CD4-positive, CD25-positive, alpha-beta regulatory T cell (primary cell): Measurements from ENCODE around the gene SOX6. TPM values are rescaled to one million over a fixed set of nuclear protein-coding genes. Genes with fewer than 3 reads are reported as not detected.

Experiments used
- ATAC-seq, 2 donors: fragments of 150-1000 bp; cut with Tn5 transposase; one replicate each; pipeline ENCODE4 v1.10.0; 2021; ENCODE audit warnings: low read depth in 2 of 2, moderate number of reproducible peaks in 2 of 2, moderate library complexity in 1 of 2
- DNase-seq, 3 donors: peaks; one replicate each; pipeline versions ENCODE4 v3.0.0 to v3.0.0-alpha.2; 2012 to 2022; ENCODE audit warnings: mixed read lengths in 1 of 3
- H3K27ac ChIP-seq: one replicate; pipeline ENCODE4 v1.7.0; 2013; ENCODE audit warnings: mild to moderate bottlenecking, low read length; ENCODE audit not compliant: insufficient read depth, poor library complexity, severe bottlenecking
- H3K27me3 ChIP-seq: one replicate; pipeline ENCODE4 v1.7.0; 2013; ENCODE audit warnings: low read length; ENCODE audit not compliant: control insufficient read depth, insufficient read depth
- H3K36me3 ChIP-seq: one replicate; pipeline ENCODE4 v1.7.0; 2013; ENCODE audit warnings: mild to moderate bottlenecking, low read length, moderate library complexity; ENCODE audit not compliant: control insufficient read depth, insufficient read depth
- H3K4me1 ChIP-seq: 2 replicates; pipeline ENCODE4 v1.7.0; 2013; ENCODE audit warnings: mild to moderate bottlenecking, low read length; ENCODE audit not compliant: insufficient read depth, control insufficient read depth, poor library complexity, severe bottlenecking
- H3K4me3 ChIP-seq: one replicate; pipeline ENCODE4 v1.7.0; 2013; ENCODE audit warnings: low read depth, mild to moderate bottlenecking, low read length, moderate library complexity
- H3K9me3 ChIP-seq, 2 experiments: 1 replicate in 1 of 2; 2 replicates in 1 of 2; pipeline ENCODE4 v1.7.0; 2013; ENCODE audit warnings: low read length in 2 of 2, mild to moderate bottlenecking in 1 of 2, moderate library complexity in 1 of 2; ENCODE audit not compliant: control insufficient read depth in 2 of 2
- H3K27ac Mint-ChIP-seq, 3 donors: one replicate each; pipeline ENCODE4 v1.8.0; 2020 to 2022; ENCODE audit warnings: mild to moderate bottlenecking in 3 of 3, mixed read lengths in 3 of 3, moderate library complexity in 2 of 3
- H3K27me3 Mint-ChIP-seq: one replicate; pipeline ENCODE4 v1.8.0; 2022; ENCODE audit warnings: mild to moderate bottlenecking, mixed read lengths
- H3K36me3 Mint-ChIP-seq: one replicate; pipeline ENCODE4 v1.8.0; 2020; ENCODE audit warnings: mixed read lengths
- H3K4me1 Mint-ChIP-seq, 4 donors: one replicate each; pipeline ENCODE4 v1.8.0; 2020 to 2022; ENCODE audit warnings: mixed read lengths in 4 of 4, mild to moderate bottlenecking in 1 of 4
- H3K4me3 Mint-ChIP-seq, 4 donors: one replicate each; pipeline ENCODE4 v1.8.0; 2020 to 2022; ENCODE audit warnings: mild to moderate bottlenecking in 4 of 4, mixed read lengths in 4 of 4, moderate library complexity in 3 of 4
- H3K9me3 Mint-ChIP-seq, 7 donors: one replicate each; pipeline ENCODE4 v1.8.0; 2020 to 2022; ENCODE audit warnings: mixed read lengths in 7 of 7, mild to moderate bottlenecking in 3 of 7, moderate library complexity in 2 of 7
- polyA plus RNA-seq, 4 donors: library from polyadenylated mRNA; unstranded; fragments of 300-500 nt; fragmentation: Illumina TruSeq; gene quantifications; one replicate each; pipeline ENCODE4 v1.2.3, GENCODE V29; 2021
- total RNA-seq: library from RNA; stranded (reverse); gene quantifications from one replicate; pipeline ENCODE4 v1.2.3, GENCODE V29; 2022

The SOX6 gene
- total and polyA plus RNA-seq, 5 donors from 2014 or later = 0.05 TPM; not detected in 4

DNA sequence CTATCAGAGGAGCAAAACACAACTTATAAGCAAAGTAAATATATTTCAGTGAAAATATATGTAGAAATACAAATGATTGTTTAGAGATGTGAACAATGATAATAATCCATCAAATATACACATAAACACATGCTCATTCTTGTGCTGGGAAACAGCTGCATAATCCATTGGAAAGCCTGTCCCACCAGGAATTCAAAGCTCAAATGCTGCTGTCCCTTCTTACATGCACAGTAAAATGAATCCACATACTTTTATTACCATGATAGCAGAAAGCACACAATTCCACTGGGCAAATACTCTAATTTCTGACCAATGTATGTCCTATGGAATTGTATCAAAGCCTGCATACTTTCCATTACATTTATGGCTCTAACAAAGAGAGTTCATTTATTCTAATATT is 44.5 kb downstream of the SOX6 start:
- no peaks in the 10 kb centered on the region for H3K4me1 ChIP-seq
- H3K4me3 ChIP-seq = no peak overlapping the region
- Mint-ChIP-seq H3K27ac (no peak overlapping the region), H3K4me1 (no peaks in the 10 kb centered on the region), H3K9me3 (peaks cover 0 to 4% (median 3%) of the 10 kb centered on the region in 7 donors), H3K36me3 (no peaks in the 10 kb centered on the region), H3K27me3 (no peaks in the 10 kb centered on the region), H3K4me3 (no peak overlapping the region)
- H3K36me3 ChIP-seq = no peaks in the 10 kb centered on the region
- no peak for ATAC-seq
- no peak overlapping the region for H3K27ac ChIP-seq
- DNase-seq = no peak
- no peaks in the 10 kb centered on the region for H3K27me3 ChIP-seq
- H3K9me3 ChIP-seq = no peaks in the 10 kb centered on the region

DNA sequence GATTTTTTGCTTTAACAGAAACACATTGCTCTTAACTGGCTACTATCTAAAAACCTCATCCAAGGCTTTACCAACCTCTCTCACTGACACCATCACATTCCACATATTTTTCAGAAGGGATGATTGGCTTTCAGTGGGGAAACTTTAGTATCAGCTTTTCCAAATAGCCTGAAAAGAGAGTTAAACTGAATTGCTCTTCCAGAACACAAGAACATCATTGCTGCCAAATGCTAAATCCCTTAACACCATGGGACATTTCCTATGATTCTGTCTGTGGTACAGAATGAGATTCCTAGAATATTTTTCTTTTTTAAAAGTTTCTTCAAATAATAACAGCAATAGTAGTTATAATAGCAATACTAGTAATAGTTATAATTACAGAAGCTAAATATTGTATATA is 45.4 kb downstream of the SOX6 start:
- no peaks in the 10 kb centered on the region for H3K27me3 ChIP-seq
- H3K27ac Mint-ChIP-seq = no peak overlapping the region
- H3K36me3 Mint-ChIP-seq = no peaks in the 10 kb centered on the region
- H3K4me1 ChIP-seq = no peaks in the 10 kb centered on the region
- no peaks in the 10 kb centered on the region for H3K27me3 Mint-ChIP-seq
- DNase-seq = no peak
- no peak overlapping the region for H3K27ac ChIP-seq
- no peak overlapping the region for H3K4me3 ChIP-seq
- ATAC-seq = no peak
- H3K9me3 ChIP-seq = no peaks in the 10 kb centered on the region
- no peak overlapping the region for H3K4me3 Mint-ChIP-seq
- H3K4me1 Mint-ChIP-seq = no peaks in the 10 kb centered on the region
- peaks cover 0 to 5% (median 3%) of the 10 kb centered on the region in 7 donors for H3K9me3 Mint-ChIP-seq
- no peaks in the 10 kb centered on the region for H3K36me3 ChIP-seq

DNA sequence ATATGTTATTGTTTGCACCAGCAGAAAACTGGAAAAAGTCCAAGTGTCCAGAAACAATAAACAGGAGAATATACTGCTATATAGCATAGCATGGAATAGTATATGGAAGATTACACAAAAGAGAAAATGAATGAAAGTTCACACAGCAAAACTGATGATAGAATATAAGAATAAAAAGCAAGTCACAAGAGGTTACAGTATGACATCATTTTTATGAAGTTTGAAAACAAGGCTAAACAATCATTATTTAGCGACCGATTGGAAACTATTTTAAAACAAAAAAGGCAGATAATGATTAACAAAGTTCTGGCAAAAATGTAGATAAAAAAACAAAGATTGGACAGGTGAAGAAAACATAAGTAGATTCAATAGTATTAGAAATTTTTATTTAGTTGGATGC is 47.1 kb downstream of the SOX6 start:
- Histone ChIP-seq H3K27ac (no peak overlapping the region), H3K36me3 (no peaks in the 10 kb centered on the region), H3K4me1 (no peaks in the 10 kb centered on the region), H3K27me3 (no peaks in the 10 kb centered on the region), H3K9me3 (no peaks in the 10 kb centered on the region), H3K4me3 (no peak overlapping the region)
- Mint-ChIP-seq H3K27ac (no peak overlapping the region), H3K4me3 (no peak overlapping the region), H3K9me3 (peaks cover 0 to 5% (median 3%) of the 10 kb centered on the region in 7 donors), H3K4me1 (no peaks in the 10 kb centered on the region), H3K27me3 (no peaks in the 10 kb centered on the region), H3K36me3 (no peaks in the 10 kb centered on the region)
- no peak for ATAC-seq
- DNase-seq = no peak

DNA sequence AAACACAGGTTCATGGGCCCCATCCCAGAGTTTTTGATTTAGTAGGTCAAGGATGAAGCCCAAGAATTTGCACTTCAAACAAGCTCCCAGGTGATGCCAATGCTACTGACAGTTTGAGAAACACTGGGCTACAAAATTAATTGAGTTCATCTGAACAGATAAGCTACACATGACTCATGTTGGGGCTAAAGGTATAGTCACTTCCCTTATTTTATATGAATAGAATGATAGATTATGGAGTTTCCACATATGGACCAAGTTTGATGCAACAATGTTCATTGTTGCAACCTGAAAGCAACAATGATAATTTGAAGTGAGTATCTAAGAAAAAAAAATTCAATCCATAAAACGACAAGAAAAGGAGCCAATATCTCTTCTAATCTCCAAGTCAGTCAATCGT is 54.9 kb downstream of the SOX6 start:
- DNase-seq = no peak
- H3K4me3 Mint-ChIP-seq = no peak overlapping the region
- no peak overlapping the region for H3K27ac ChIP-seq
- H3K4me3 ChIP-seq = no peak overlapping the region
- no peaks in the 10 kb centered on the region for H3K27me3 Mint-ChIP-seq
- no peak for ATAC-seq
- no peak overlapping the region for H3K27ac Mint-ChIP-seq
- H3K9me3 ChIP-seq = no peaks in the 10 kb centered on the region
- H3K9me3 Mint-ChIP-seq = peaks cover 0 to 8% (median 3%) of the 10 kb centered on the region in 7 donors
- H3K4me1 ChIP-seq = no peaks in the 10 kb centered on the region
- H3K36me3 ChIP-seq = no peaks in the 10 kb centered on the region
- no peaks in the 10 kb centered on the region for H3K27me3 ChIP-seq
- H3K36me3 Mint-ChIP-seq = no peaks in the 10 kb centered on the region
- H3K4me1 Mint-ChIP-seq = no peaks in the 10 kb centered on the region

DNA sequence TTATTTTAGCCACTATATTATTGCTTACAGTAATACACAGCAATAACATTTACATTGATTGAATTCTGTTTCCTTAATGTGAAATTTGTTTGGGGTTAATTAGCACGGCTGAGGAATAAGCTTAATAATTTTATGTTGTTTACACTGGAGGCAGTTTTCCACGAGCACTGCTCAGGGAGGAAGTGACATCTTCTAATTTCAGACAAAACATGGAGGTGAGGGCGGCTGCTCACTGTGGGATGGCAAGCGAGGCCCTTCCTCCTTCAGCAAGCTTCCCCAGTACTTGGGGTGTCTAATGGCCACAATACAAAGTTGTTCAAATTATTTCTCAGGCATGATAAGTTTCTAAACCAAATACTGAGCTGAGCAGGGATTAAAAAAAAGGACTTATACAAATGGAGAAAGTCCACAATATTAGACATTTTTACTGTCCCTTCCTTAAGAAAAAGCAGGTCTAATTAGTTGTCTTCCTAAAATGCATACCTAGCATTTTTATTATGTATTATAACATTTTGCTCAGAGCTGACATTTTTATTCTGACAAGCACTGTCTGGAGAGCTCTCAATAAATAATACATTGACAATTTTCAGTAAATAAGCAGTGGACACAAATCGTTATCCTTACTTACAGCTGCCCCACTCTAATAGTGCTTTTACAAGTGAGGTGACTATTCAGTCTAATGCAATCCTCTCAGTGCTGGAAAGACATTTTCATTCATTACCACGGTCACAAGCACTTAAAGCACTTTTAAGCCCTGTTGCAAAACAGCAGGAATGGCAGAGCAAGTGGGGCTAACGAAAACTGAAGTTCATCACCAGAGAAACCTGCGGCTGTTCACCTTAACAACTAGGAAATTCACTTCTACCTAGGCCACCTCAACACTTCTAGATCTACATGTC is 56.2 kb downstream of the SOX6 start:
- H3K4me3 Mint-ChIP-seq = no peak overlapping the region
- no peaks in the 10 kb centered on the region for H3K4me1 Mint-ChIP-seq
- Histone ChIP-seq H3K9me3 (no peaks in the 10 kb centered on the region), H3K4me1 (no peaks in the 10 kb centered on the region), H3K36me3 (no peaks in the 10 kb centered on the region), H3K4me3 (no peak overlapping the region), H3K27ac (no peak overlapping the region), H3K27me3 (no peaks in the 10 kb centered on the region)
- no peaks in the 10 kb centered on the region for H3K36me3 Mint-ChIP-seq
- no peak overlapping the region for H3K27ac Mint-ChIP-seq
- H3K9me3 Mint-ChIP-seq = peaks cover 0 to 8% (median 4%) of the 10 kb centered on the region in 7 donors
- H3K27me3 Mint-ChIP-seq = no peaks in the 10 kb centered on the region
- ATAC-seq (no peak), DNase-seq (no peak)

DNA sequence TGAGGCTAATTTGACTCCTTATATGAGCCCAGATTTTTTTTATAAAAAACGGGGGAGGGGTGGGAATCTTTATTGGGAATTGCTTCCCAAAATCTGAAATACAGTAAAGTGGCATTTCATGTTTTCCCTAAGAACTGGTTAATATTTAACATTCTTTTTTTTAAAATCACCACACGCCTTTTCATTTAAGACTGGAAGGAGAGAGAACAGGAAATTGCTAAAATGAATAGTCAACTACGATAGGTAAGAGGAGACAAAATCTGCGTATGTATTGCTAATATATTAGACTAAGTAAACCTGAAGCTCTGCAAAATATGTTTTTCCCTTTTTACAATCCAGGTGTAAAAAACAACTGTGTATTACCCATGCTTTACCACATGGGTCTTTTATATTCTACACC is 57.0 kb downstream of the SOX6 start:
- DNase-seq = no peak
- no peaks in the 10 kb centered on the region for H3K27me3 Mint-ChIP-seq
- ATAC-seq = no peak
- Histone ChIP-seq H3K27ac (no peak overlapping the region), H3K9me3 (no peaks in the 10 kb centered on the region), H3K4me1 (no peaks in the 10 kb centered on the region), H3K27me3 (no peaks in the 10 kb centered on the region), H3K36me3 (no peaks in the 10 kb centered on the region), H3K4me3 (no peak overlapping the region)
- H3K4me3 Mint-ChIP-seq = no peak overlapping the region
- no peaks in the 10 kb centered on the region for H3K36me3 Mint-ChIP-seq
- peaks cover 0 to 8% (median 4%) of the 10 kb centered on the region in 7 donors for H3K9me3 Mint-ChIP-seq
- H3K4me1 Mint-ChIP-seq = no peaks in the 10 kb centered on the region
- H3K27ac Mint-ChIP-seq = no peak overlapping the region

DNA sequence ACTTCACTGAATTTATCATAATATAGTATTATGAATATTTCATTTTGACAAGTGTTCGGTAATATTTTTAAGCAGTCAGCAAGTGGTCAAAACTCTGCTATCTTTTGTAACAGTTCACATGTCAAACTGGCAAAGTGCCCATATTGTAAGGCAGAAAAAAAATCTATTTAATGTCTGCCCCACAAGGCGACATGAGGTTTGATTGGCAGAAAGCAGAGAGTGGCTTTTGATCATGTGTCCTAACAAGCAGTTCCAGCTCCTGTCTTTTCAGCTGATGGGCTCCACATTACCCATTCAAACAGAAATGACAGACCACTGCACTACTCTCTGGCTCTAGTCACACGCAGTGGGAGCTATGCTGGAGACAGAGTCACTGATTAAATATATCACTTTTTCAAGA is 59.0 kb downstream of the SOX6 start:
- Histone ChIP-seq H3K4me1 (no peaks in the 10 kb centered on the region), H3K9me3 (no peaks in the 10 kb centered on the region), H3K36me3 (no peaks in the 10 kb centered on the region), H3K27ac (no peak overlapping the region), H3K4me3 (no peak overlapping the region), H3K27me3 (no peaks in the 10 kb centered on the region)
- DNase-seq (no peak), ATAC-seq (no peak)
- H3K27me3 Mint-ChIP-seq = no peaks in the 10 kb centered on the region
- H3K4me3 Mint-ChIP-seq = no peak overlapping the region
- H3K4me1 Mint-ChIP-seq = no peaks in the 10 kb centered on the region
- H3K36me3 Mint-ChIP-seq = no peaks in the 10 kb centered on the region
- H3K9me3 Mint-ChIP-seq = peaks cover 0 to 6% (median 3%) of the 10 kb centered on the region in 7 donors
- H3K27ac Mint-ChIP-seq = no peak overlapping the region

DNA sequence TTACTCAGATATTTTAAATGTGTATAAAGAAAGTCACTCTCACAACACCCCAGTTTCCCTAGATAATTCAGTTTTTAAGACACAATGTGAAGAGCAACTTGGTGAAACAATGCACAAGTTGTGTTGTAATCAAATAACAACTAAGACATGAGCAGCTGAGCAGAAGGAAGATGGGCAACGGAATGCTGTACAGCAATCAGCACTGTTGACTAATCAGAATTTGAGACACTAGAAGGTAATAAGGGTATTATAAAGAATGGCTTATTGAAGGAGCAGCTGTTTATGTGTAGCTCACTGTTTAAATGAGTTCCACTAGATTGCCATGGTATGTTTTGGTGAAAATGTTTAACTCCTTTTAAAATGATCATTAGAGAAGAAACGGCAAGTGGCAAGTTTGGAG is 60.1 kb downstream of the SOX6 start:
- H3K27ac ChIP-seq = no peak overlapping the region
- ATAC-seq (no peak), DNase-seq (no peak)
- Mint-ChIP-seq H3K4me3 (no peak overlapping the region), H3K27me3 (no peaks in the 10 kb centered on the region), H3K9me3 (peaks cover 0 to 4% (median 0%) of the 10 kb centered on the region in 7 donors), H3K27ac (no peak overlapping the region), H3K36me3 (no peaks in the 10 kb centered on the region), H3K4me1 (no peaks in the 10 kb centered on the region)
- H3K4me3 ChIP-seq = no peak overlapping the region
- no peaks in the 10 kb centered on the region for H3K9me3 ChIP-seq
- H3K36me3 ChIP-seq = no peaks in the 10 kb centered on the region
- no peaks in the 10 kb centered on the region for H3K4me1 ChIP-seq
- no peaks in the 10 kb centered on the region for H3K27me3 ChIP-seq
